ENCODE results near the gene UCK2. TPM values are rescaled to one million over a fixed set of nuclear protein-coding genes. Genes with fewer than 3 reads are reported as not detected.

UCK2 gene
- total RNA-seq, 1 experiment from 2014 or later: 91.2 TPM

- Histone ChIP-seq H3K36me3 (ENCODE audit: control insufficient read depth, insufficient read depth, low read length) (no peaks in the 10 kb centered on the region), H3K4me3 (ENCODE audit: low read depth in 2 of 2, low read length in 2 of 2) (no peak overlapping the region), H3K27me3 (ENCODE audit: control insufficient read depth, insufficient read depth, low read length) (no peaks in the 10 kb centered on the region), H3K9me3 (ENCODE audit: control insufficient read depth, insufficient read depth, low read depth, low read length) (no peaks in the 10 kb centered on the region), H3K4me1 (ENCODE audit: control insufficient read depth, insufficient read depth, low read length) (peaks cover 26% of the 10 kb centered on the region), H3K27ac (ENCODE audit: low read length) (no peak overlapping the region)
- ATAC-seq (no peak), DNase-seq (ENCODE audit: low read depth, low spot score) (no peak)
- CTCF ChIA-PET: no interaction called here
- no TSS peak for BruUV-seq (replicated peaks)
- intact Hi-C loops (cut with micrococcal nuclease; ENCODE audit: unreplicated experiment): no loop called here
- POLR2A ChIA-PET: no interaction called here
- in situ Hi-C loops (cut with HindIII; ENCODE audit: low pct_unique_long_range_greater_than_20kb, low sequenced_read_pairs): no loop called here
- TF ChIP-seq, protein P1, sequence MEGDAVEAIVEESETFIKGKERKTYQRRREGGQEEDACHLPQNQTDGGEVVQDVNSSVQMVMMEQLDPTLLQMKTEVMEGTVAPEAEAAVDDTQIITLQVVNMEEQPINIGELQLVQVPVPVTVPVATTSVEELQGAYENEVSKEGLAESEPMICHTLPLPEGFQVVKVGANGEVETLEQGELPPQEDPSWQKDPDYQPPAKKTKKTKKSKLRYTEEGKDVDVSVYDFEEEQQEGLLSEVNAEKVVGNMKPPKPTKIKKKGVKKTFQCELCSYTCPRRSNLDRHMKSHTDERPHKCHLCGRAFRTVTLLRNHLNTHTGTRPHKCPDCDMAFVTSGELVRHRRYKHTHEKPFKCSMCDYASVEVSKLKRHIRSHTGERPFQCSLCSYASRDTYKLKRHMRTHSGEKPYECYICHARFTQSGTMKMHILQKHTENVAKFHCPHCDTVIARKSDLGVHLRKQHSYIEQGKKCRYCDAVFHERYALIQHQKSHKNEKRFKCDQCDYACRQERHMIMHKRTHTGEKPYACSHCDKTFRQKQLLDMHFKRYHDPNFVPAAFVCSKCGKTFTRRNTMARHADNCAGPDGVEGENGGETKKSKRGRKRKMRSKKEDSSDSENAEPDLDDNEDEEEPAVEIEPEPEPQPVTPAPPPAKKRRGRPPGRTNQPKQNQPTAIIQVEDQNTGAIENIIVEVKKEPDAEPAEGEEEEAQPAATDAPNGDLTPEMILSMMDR (IDR thresholded peaks at IDR 0.05): no peak
- no peak for TF ChIP-seq SIN3A (IDR thresholded peaks at IDR 0.05; ENCODE audit: borderline replicate concordance, insufficient read depth, low read depth, low read length)
- no peak for TF ChIP-seq POLR2AphosphoS5 (IDR thresholded peaks at IDR 0.05; ENCODE audit: low read depth, low read length)
- TF ChIP-seq TCF7L2 (IDR thresholded peaks at IDR 0.05; ENCODE audit: low read depth, low read length): no peak
- no peak for TF ChIP-seq REST (IDR thresholded peaks at IDR 0.05; ENCODE audit: insufficient read depth in 1 of 2, low read depth in 2 of 2, low read length in 1 of 2)
Observed at GRCh38 chr1:165849353-165850133, 22.1 kb downstream of the UCK2 start.

- intact Hi-C loops (cut with micrococcal nuclease; ENCODE audit: unreplicated experiment): no loop called here
- in situ Hi-C loops (cut with HindIII; ENCODE audit: low pct_unique_long_range_greater_than_20kb, low sequenced_read_pairs): no loop called here
- no TSS peak for BruUV-seq (replicated peaks)
Observed at GRCh38 chr1:165851034-165851658, 23.7 kb downstream of the UCK2 start.

More at GRCh38 chr1:165851034-165851658, 23.7 kb downstream of the UCK2 start:
- POLR2A ChIA-PET: no interaction called here
- CTCF ChIA-PET: no interaction called here
- ATAC-seq (no peak), DNase-seq (ENCODE audit: low read depth, low spot score) (no peak)
- Histone ChIP-seq H3K27ac (ENCODE audit: low read length) (no peak overlapping the region), H3K4me1 (ENCODE audit: control insufficient read depth, insufficient read depth, low read length) (peaks cover 22% of the 10 kb centered on the region), H3K4me3 (ENCODE audit: low read depth in 2 of 2, low read length in 2 of 2) (no peak overlapping the region), H3K9me3 (ENCODE audit: control insufficient read depth, insufficient read depth, low read depth, low read length) (no peaks in the 10 kb centered on the region), H3K27me3 (ENCODE audit: control insufficient read depth, insufficient read depth, low read length) (no peaks in the 10 kb centered on the region), H3K36me3 (ENCODE audit: control insufficient read depth, insufficient read depth, low read length) (no peaks in the 10 kb centered on the region)
- TF ChIP-seq TCF7L2 (IDR thresholded peaks at IDR 0.05; ENCODE audit: low read depth, low read length) (no peak), SIN3A (IDR thresholded peaks at IDR 0.05; ENCODE audit: borderline replicate concordance, insufficient read depth, low read depth, low read length) (no peak), REST (IDR thresholded peaks at IDR 0.05; ENCODE audit: insufficient read depth in 1 of 2, low read depth in 2 of 2, low read length in 1 of 2) (no peak), POLR2AphosphoS5 (IDR thresholded peaks at IDR 0.05; ENCODE audit: low read depth, low read length) (no peak)
- TF ChIP-seq, protein P1 (IDR thresholded peaks at IDR 0.05): no peak
